WERI-Rb-1 (cell line): ENCODE measurements around the gene SMIM41.

Source experiments
- DNase-seq: peaks from one replicate; pipeline ENCODE4 v3.0.0-alpha.2; 2020
- H3K27ac ChIP-seq: fragments of 250-450 bp; sonication (Bioruptor Pico); 2 replicates; pipeline ENCODE4 v1.5.1; 2020; ENCODE audit warnings: mild to moderate bottlenecking, moderate library complexity
- H3K27me3 ChIP-seq: fragments of 250-450 bp; sonication (Bioruptor Pico); 2 replicates; pipeline ENCODE4 v1.5.1; 2021; ENCODE audit warnings: mild to moderate bottlenecking, low read depth, moderate library complexity; ENCODE audit not compliant: insufficient read depth, severe bottlenecking
- H3K36me3 ChIP-seq: fragments of 250-450 bp; sonication (Bioruptor Pico); 2 replicates; pipeline ENCODE4 v1.5.1; 2020; ENCODE audit warnings: mild to moderate bottlenecking, moderate library complexity
- H3K4me3 ChIP-seq: 2 replicates; pipeline ENCODE4 v1.5.1; 2011; ENCODE audit warnings: low read depth, mild to moderate bottlenecking, control low read depth, low read length
- H3K9me3 ChIP-seq: fragments of 250-450 bp; sonication (Bioruptor Pico); 2 replicates; pipeline ENCODE4 v1.5.1; 2021; ENCODE audit warnings: mild to moderate bottlenecking, moderate library complexity; ENCODE audit not compliant: severe bottlenecking
- TF ChIP-seq, protein P1 (sequence below): IDR thresholded peaks from 2 replicates; pipeline ENCODE4 v1.5.1; 2011; ENCODE audit warnings: low read depth, mild to moderate bottlenecking, control low read depth, inconsistent platforms, low read length

The SMIM41 gene

GRCh38 chr12:52049286-52049685 lies 30.2 kb upstream of the SMIM41 start:
- Histone ChIP-seq H3K4me3 (no peak overlapping the region), H3K36me3 (peaks cover under 1% of the 10 kb centered on the region), H3K27me3 (no peaks in the 10 kb centered on the region), H3K9me3 (no peaks in the 10 kb centered on the region), H3K27ac (no peak overlapping the region)
- TF ChIP-seq, protein P1, sequence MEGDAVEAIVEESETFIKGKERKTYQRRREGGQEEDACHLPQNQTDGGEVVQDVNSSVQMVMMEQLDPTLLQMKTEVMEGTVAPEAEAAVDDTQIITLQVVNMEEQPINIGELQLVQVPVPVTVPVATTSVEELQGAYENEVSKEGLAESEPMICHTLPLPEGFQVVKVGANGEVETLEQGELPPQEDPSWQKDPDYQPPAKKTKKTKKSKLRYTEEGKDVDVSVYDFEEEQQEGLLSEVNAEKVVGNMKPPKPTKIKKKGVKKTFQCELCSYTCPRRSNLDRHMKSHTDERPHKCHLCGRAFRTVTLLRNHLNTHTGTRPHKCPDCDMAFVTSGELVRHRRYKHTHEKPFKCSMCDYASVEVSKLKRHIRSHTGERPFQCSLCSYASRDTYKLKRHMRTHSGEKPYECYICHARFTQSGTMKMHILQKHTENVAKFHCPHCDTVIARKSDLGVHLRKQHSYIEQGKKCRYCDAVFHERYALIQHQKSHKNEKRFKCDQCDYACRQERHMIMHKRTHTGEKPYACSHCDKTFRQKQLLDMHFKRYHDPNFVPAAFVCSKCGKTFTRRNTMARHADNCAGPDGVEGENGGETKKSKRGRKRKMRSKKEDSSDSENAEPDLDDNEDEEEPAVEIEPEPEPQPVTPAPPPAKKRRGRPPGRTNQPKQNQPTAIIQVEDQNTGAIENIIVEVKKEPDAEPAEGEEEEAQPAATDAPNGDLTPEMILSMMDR, result no peak
- no peak for DNase-seq

DNA sequence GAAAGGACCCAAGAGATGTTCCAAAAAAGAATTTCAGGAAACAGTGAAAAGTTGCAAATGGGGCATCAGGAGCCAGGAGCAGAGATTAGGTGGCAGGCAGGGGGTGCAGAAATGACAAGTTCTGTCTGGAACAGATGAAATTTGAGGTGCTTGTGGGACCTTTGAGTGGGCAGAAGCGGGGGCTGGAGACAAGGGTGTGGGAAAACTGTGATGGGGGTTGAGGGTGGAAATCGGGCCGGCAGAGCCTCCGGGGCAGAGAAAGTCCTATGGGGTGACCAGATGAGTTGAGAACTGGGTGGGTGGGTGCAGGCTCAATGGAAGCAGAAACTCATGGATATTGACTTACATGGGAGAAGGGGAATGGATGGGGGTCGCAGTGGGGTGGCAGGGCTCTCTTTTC lies 29.8 kb upstream of the SMIM41 start:
- TF ChIP-seq, protein P1, result no peak
- H3K27me3 ChIP-seq, result no peaks in the 10 kb centered on the region
- no peak overlapping the region for H3K27ac ChIP-seq
- H3K4me3 ChIP-seq, result no peak overlapping the region
- peaks cover 5% of the 10 kb centered on the region for H3K36me3 ChIP-seq
- H3K9me3 ChIP-seq, result no peaks in the 10 kb centered on the region
- DNase-seq, result no peak

DNA sequence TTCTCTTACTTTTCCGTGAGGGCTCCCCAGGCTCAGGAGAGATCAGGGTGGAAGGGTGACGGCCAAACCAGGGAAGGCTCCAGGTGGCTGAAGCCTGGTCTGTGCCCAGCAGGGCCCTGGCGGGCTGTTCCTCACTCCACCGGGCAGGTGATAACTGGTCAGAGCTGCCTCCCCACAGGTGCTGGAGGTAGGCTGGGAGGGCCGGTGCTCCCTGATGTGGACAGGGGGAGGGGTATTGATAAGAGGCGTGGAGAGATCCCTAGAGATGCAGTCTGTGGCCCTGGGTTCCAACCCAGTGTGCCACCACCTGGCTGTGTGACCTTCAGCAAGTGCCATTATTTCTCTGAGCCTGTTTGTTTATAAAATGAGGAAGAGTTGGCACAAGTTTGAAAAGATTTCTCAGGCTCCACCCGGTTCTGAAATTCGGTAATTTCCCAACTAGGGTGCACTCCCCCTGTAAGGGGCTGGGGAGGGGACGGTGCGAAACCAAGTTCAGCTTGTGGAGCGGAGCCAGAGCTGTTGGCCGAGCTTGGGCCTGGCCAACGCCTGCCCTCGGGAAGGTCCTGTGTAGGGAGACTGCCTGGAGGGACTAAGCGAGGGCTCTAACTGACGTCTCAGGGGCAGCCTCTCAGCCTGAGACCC lies 29.3 kb upstream of the SMIM41 start:
- peak overlapping the region; percentile 51 for H3K4me3 ChIP-seq
- no peaks in the 10 kb centered on the region for H3K9me3 ChIP-seq
- peaks cover 10% of the 10 kb centered on the region for H3K36me3 ChIP-seq
- no peak for DNase-seq
- TF ChIP-seq, protein P1, result no peak
- peak overlapping the region; percentile 89 for H3K27ac ChIP-seq
- no peaks in the 10 kb centered on the region for H3K27me3 ChIP-seq

DNA sequence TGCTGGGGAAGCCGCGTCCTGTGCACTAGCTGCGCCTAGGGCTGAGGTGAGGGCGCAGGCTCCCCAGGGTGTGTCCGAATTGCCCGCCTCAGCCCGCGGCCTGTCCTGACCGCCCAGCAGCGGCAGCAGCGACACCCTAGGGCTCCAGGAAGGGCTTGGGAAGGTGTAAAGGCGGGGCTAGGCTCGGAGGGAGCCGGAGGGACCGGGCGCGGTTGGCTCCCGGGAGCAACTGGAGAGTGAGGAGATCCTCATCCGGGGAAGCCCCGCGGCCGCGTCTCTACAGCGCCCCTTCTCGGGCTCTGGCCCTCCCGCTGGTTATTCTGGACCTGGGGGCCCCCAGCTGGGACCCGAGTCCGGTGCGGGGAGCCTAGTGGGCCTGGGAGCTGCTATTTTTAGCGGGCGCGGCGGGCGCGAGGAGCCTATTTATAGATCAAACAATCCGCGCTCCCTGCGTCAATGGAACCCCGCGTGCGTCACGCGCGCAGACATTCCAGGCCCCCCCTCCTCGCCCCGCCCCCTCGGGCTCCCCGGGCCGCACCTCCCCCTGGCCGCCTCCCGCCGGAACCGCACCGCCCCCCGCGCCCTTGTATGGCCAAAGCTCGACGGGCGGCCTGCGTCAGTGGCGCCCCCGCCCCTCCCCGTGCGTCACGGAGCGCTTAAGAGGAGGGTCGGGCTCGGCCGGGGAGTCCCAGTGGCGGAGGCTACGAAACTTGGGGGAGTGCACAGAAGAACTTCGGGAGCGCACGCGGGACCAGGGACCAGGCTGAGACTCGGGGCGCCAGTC lies 28.6 kb upstream of the SMIM41 start, which contains the start of gene NR4A1:
Gene NR4A1, plus strand, starts transcription at position 685 of the 784 bp plus-strand sequence. CDS start 2,887 bp downstream, outside the sequence.
- peaks cover 13% of the 10 kb centered on the region for H3K36me3 ChIP-seq

DNA sequence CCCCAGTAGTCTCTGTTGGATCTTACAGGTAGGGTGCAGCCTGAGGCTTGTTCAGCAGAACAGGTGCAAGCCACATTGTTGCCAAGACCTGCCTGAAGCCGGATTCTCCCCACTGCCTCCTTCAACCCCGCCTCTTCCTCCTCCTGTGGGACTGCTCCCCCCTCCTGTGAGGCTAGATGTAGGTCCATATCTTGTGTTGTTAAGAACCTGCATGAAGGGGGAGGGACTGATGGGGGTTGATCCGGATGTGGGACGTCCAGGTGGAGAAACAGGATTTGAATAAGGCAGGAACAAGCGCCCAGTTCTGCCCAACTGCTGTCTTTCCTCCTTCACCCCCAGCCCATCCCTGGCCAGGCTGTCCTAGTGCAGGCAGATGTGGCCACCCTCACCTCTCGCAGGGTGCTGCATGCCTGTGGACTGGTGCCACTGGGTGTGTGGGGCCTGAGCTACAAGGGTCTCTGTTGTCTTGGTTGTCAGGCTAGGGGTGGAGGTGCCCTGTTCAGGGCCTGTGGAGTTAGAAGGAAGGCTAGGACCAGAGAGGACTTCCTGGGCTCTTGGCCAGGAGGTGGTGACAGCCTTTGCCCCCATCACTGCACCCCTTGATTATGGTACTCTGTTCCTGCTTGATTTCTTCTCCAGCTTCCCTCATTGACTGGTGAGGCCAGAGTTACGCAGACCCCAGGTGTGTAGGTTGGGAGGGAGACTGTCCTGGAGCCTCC lies 26.9 kb upstream of the SMIM41 start:
- Histone ChIP-seq H3K4me3 (no peak overlapping the region), H3K27ac (no peak overlapping the region), H3K9me3 (no peaks in the 10 kb centered on the region), H3K27me3 (no peaks in the 10 kb centered on the region), H3K36me3 (peaks cover 24% of the 10 kb centered on the region)
- TF ChIP-seq, protein P1, result no peak
- no peak for DNase-seq

More for the DNA sequence above, 28.6 kb upstream of the SMIM41 start, which contains the start of gene NR4A1:
- peak within 1 kb of the TSS; percentile 89 for H3K27ac ChIP-seq
- H3K27me3 ChIP-seq, result no peaks in the 10 kb centered on the region
- no peaks in the 10 kb centered on the region for H3K9me3 ChIP-seq
- peak within 1 kb of the TSS; percentile 51 for H3K4me3 ChIP-seq
- peak; percentile 96 for DNase-seq
- TF ChIP-seq, protein P1, result 0 out of 2 replicates have a peak, but pooled peaks have one; percentile 7
